H1 (cell line): Measurements from ENCODE around the gene TSC22D1. TPM values are rescaled to one million over a fixed set of nuclear protein-coding genes. Genes with fewer than 3 reads are reported as not detected.

Experiments
- BACH1 ChIP-seq: IDR thresholded peaks from 2 replicates; pipeline ENCODE4 v1.6.1; 2012; ENCODE audit warnings: low read length, improper control_type of control experiment
- CBX5 ChIP-seq: fragments of 300-800, 300-1000 bp; sonication (generic); IDR thresholded peaks from 2 replicates; pipeline ENCODE4 v1.7.1; 2016; ENCODE audit warnings: antibody characterized with exemption, low read length, low read depth
- EZH2 ChIP-seq: fragments of 200-600 bp; sonication (generic); IDR thresholded peaks from 2 replicates; pipeline ENCODE4 v1.7.1; 2012; ENCODE audit warnings: low read depth, mild to moderate bottlenecking, moderate library complexity, low read length, inconsistent platforms; ENCODE audit not compliant: severe bottlenecking
- MAFK ChIP-seq: IDR thresholded peaks from 2 replicates; pipeline ENCODE4 v1.6.1; 2012; ENCODE audit warnings: low read depth, mild to moderate bottlenecking, improper control_type of control experiment, low read length
- NANOG ChIP-seq: IDR thresholded peaks from 2 replicates; pipeline ENCODE4 v1.6.1; 2011; ENCODE audit warnings: low read length, low read depth, mild to moderate bottlenecking, inconsistent platforms; ENCODE audit not compliant: insufficient read depth, poor library complexity, severe bottlenecking
- RAD21 ChIP-seq, 2 experiments: IDR thresholded peaks in 1 of 2; conservative IDR thresholded peaks in 1 of 2; 2 replicates each; pipeline ENCODE4 v1.6.1; 2011; ENCODE audit warnings: low read depth in 2 of 2, low read length in 2 of 2, improper control_type of control experiment in 1 of 2, inconsistent platforms in 1 of 2, mild to moderate bottlenecking in 1 of 2, moderate library complexity in 1 of 2
- RNF2 ChIP-seq: fragments of 200-900, 300-1000 bp; sonication (generic); IDR thresholded peaks from 2 replicates; pipeline ENCODE4 v1.7.1; 2016; ENCODE audit warnings: borderline replicate concordance, low read depth, mild to moderate bottlenecking, antibody characterized with exemption, low read length; ENCODE audit not compliant: poor library complexity, severe bottlenecking; ENCODE audit errors: missing control alignments
- SIN3A ChIP-seq, 2 experiments: IDR thresholded peaks in 1 of 2; conservative IDR thresholded peaks in 1 of 2; 2 replicates each; pipeline ENCODE4 v1.6.1; 2011 to 2012; ENCODE audit warnings: low read length in 2 of 2, improper control_type of control experiment in 1 of 2, low read depth in 1 of 2, mild to moderate bottlenecking in 1 of 2
- polyA plus RNA-seq, 7 experiments: library from polyadenylated mRNA; depleted of rRNA in 3 of 7; stranded (reverse) in 5 of 7; unstranded in 2 of 7; fragments of >200 nt in 5 of 7; fragments of 200-250 nt in 2 of 7; gene quantifications; 1 replicate in 5 of 7; 2 replicates in 1 of 7; 4 replicates in 1 of 7; pipeline versions ENCODE4 v1.2.1 to v1.2.3, GENCODE V29; 2011 to 2013; ENCODE audit warnings: missing spikeins in 2 of 7, mixed read lengths in 2 of 7
- total RNA-seq: library from RNA; stranded (reverse); fragmentation: NEBNext Ultra II Directional; extraction: Animal tissue kit (Norgen Biotek cat#: 25700); gene quantifications from 2 replicates; pipeline ENCODE4 v1.2.1, GENCODE V29; 2021
- TF ChIP-seq, protein P1 (sequence below): fragments of 300-600 bp; sonication (generic); IDR thresholded peaks from 2 replicates; pipeline ENCODE4 v1.7.1; 2012; ENCODE audit warnings: low read length, moderate library complexity, mild to moderate bottlenecking, inconsistent platforms; ENCODE audit not compliant: insufficient replicate concordance

TSC22D1 gene
- total and polyA plus RNA-seq, 2 of the 8 experiments (the other 6 are each of a cell fraction or from before 2014, with no cell fraction given): 52.6 to 80.9 TPM

GRCh38 chr13:44394658-44395057 is 181.5 kb downstream of the TSC22D1 start (continued):
- TF ChIP-seq, protein P1, sequence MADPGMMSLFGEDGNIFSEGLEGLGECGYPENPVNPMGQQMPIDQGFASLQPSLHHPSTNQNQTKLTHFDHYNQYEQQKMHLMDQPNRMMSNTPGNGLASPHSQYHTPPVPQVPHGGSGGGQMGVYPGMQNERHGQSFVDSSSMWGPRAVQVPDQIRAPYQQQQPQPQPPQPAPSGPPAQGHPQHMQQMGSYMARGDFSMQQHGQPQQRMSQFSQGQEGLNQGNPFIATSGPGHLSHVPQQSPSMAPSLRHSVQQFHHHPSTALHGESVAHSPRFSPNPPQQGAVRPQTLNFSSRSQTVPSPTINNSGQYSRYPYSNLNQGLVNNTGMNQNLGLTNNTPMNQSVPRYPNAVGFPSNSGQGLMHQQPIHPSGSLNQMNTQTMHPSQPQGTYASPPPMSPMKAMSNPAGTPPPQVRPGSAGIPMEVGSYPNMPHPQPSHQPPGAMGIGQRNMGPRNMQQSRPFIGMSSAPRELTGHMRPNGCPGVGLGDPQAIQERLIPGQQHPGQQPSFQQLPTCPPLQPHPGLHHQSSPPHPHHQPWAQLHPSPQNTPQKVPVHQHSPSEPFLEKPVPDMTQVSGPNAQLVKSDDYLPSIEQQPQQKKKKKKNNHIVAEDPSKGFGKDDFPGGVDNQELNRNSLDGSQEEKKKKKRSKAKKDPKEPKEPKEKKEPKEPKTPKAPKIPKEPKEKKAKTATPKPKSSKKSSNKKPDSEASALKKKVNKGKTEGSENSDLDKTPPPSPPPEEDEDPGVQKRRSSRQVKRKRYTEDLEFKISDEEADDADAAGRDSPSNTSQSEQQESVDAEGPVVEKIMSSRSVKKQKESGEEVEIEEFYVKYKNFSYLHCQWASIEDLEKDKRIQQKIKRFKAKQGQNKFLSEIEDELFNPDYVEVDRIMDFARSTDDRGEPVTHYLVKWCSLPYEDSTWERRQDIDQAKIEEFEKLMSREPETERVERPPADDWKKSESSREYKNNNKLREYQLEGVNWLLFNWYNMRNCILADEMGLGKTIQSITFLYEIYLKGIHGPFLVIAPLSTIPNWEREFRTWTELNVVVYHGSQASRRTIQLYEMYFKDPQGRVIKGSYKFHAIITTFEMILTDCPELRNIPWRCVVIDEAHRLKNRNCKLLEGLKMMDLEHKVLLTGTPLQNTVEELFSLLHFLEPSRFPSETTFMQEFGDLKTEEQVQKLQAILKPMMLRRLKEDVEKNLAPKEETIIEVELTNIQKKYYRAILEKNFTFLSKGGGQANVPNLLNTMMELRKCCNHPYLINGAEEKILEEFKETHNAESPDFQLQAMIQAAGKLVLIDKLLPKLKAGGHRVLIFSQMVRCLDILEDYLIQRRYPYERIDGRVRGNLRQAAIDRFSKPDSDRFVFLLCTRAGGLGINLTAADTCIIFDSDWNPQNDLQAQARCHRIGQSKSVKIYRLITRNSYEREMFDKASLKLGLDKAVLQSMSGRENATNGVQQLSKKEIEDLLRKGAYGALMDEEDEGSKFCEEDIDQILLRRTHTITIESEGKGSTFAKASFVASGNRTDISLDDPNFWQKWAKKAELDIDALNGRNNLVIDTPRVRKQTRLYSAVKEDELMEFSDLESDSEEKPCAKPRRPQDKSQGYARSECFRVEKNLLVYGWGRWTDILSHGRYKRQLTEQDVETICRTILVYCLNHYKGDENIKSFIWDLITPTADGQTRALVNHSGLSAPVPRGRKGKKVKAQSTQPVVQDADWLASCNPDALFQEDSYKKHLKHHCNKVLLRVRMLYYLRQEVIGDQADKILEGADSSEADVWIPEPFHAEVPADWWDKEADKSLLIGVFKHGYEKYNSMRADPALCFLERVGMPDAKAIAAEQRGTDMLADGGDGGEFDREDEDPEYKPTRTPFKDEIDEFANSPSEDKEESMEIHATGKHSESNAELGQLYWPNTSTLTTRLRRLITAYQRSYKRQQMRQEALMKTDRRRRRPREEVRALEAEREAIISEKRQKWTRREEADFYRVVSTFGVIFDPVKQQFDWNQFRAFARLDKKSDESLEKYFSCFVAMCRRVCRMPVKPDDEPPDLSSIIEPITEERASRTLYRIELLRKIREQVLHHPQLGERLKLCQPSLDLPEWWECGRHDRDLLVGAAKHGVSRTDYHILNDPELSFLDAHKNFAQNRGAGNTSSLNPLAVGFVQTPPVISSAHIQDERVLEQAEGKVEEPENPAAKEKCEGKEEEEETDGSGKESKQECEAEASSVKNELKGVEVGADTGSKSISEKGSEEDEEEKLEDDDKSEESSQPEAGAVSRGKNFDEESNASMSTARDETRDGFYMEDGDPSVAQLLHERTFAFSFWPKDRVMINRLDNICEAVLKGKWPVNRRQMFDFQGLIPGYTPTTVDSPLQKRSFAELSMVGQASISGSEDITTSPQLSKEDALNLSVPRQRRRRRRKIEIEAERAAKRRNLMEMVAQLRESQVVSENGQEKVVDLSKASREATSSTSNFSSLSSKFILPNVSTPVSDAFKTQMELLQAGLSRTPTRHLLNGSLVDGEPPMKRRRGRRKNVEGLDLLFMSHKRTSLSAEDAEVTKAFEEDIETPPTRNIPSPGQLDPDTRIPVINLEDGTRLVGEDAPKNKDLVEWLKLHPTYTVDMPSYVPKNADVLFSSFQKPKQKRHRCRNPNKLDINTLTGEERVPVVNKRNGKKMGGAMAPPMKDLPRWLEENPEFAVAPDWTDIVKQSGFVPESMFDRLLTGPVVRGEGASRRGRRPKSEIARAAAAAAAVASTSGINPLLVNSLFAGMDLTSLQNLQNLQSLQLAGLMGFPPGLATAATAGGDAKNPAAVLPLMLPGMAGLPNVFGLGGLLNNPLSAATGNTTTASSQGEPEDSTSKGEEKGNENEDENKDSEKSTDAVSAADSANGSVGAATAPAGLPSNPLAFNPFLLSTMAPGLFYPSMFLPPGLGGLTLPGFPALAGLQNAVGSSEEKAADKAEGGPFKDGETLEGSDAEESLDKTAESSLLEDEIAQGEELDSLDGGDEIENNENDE: no peak
- TF ChIP-seq SIN3A (conservative IDR thresholded peaks at IDR 0.05 in 1 of 2, IDR thresholded peaks at IDR 0.05 in 1 of 2; ENCODE audit: low read depth in 1 of 2, low read length in 2 of 2) (no peak), NANOG (no peak), RAD21 (IDR thresholded peaks at IDR 0.05 in 1 of 2, conservative IDR thresholded peaks at IDR 0.05 in 1 of 2; ENCODE audit: low read depth in 2 of 2, low read length in 2 of 2) (no peak), MAFK (no peak), RNF2 (no peak), BACH1 (no peak), CBX5 (no peak), EZH2 (no peak)
